GM12874 (cell line): ENCODE data around the gene CYB561.

ENCODE experiments used
- CTCF ChIP-seq: IDR thresholded peaks from 2 replicates; pipeline ENCODE4 v1.5.1; 2011; ENCODE audit warnings: low read depth, mild to moderate bottlenecking, control low read depth, low read length, moderate library complexity; ENCODE audit not compliant: insufficient read depth

The CYB561 gene

GRCh38 chr17:63440127-63440769 is 5.9 kb downstream of the CYB561 start:
- TF ChIP-seq CTCF: no peak

GRCh38 chr17:63439687-63440086 is 6.4 kb downstream of the CYB561 start:
- no peak for TF ChIP-seq CTCF

- TF ChIP-seq CTCF: no peak
Observed at GRCh38 chr17:63438092-63439051, 7.7 kb downstream of the CYB561 start.

GRCh38 chr17:63437287-63438091 is 8.6 kb downstream of the CYB561 start:
- no peak for TF ChIP-seq CTCF

- TF ChIP-seq CTCF: 0 out of 2 replicates have a peak, but pooled peaks have one; percentile 6
Observed at GRCh38 chr17:63436523-63437110, 9.5 kb downstream of the CYB561 start.

- TF ChIP-seq CTCF: no peak
Observed at GRCh38 chr17:63435681-63436522, 10.2 kb downstream of the CYB561 start.
